GM19372 (cell line): ENCODE measurements around the gene SNCG.
"Not testable (repeated sequence)": the region's sequence is repeated elsewhere in the genome, so short reads cannot be mapped to it uniquely, and the experiment has no call there.

ENCODE experiments used
- ATAC-seq: cut with Tn5 transposase; IDR thresholded peaks from one replicate; pipeline ENCODE4 v1.9.1; 2021; ENCODE audit warnings: mild to moderate bottlenecking, low read depth, moderate library complexity; ENCODE audit not compliant: unreplicated experiment

SNCG gene

GRCh38 chr10:86972613-86973380 lies 14.4 kb downstream of the SNCG start:
- no peak for ATAC-seq

- ATAC-seq = no peak
Measured at GRCh38 chr10:86974484-86974883, 16.1 kb downstream of the SNCG start.

GRCh38 chr10:86976362-86977056 lies 18.1 kb downstream of the SNCG start:
- ATAC-seq = no peak

DNA sequence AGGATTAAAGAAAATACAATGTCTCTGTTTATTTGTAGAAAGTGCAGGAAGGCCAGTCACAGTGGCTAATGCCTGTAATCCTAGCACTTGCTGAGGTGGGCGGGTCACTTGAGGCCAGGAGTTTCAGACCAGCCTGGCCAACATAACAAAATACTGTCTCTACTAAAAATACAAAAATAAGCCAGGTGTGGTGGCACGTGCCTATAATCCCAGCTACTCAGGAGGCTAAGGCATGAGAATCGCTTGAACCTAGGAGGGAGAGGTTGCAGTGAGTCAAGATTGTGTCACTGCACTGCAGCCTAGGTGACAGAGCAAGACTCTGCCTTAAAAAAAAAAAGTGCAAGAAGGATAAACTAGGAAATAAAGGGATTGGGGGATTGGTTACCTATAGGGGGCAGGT lies 20.1 kb downstream of the SNCG start:
- ATAC-seq = not testable (repeated sequence)

DNA sequence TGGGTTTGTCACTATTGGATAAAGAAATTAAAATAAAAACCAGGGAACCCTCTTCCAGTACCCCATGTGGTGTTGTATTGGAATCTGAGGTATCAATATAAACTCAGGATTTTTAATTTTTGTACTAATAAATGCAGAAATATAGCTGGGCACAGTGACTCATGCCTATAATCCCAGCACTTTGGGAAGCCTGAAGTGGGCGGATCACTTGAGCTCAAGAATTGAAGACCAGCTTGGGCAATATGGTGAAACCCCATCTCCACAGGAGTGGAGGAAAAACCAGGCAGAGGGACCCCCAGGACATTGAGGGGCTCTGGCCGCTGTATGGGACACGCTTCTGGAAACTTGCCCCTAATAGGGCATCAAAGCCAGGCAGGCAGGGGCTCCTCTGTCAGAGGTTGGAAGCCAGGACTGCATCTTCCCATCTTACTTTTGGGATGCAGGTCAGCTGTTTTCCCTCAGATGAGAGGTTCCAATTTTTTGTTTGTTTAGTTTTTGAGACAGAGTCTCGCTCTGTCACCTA lies 21.0 kb downstream of the SNCG start:
- ATAC-seq = no peak

- no peak for ATAC-seq
Measured at GRCh38 chr10:86979977-86980448, 21.6 kb downstream of the SNCG start.

- not testable (repeated sequence) for ATAC-seq
Measured at GRCh38 chr10:86981020-86981419, 22.6 kb downstream of the SNCG start.

- no peak for ATAC-seq
Measured at GRCh38 chr10:86981716-86982115, 23.3 kb downstream of the SNCG start.

- not testable (repeated sequence) for ATAC-seq
Measured at GRCh38 chr10:86984498-86984897, 26.1 kb downstream of the SNCG start.

GRCh38 chr10:86988520-86988919 lies 30.1 kb downstream of the SNCG start:
- ATAC-seq = no peak

GRCh38 chr10:86991362-86991761 lies 33.0 kb downstream of the SNCG start:
- ATAC-seq = not testable (repeated sequence)

DNA sequence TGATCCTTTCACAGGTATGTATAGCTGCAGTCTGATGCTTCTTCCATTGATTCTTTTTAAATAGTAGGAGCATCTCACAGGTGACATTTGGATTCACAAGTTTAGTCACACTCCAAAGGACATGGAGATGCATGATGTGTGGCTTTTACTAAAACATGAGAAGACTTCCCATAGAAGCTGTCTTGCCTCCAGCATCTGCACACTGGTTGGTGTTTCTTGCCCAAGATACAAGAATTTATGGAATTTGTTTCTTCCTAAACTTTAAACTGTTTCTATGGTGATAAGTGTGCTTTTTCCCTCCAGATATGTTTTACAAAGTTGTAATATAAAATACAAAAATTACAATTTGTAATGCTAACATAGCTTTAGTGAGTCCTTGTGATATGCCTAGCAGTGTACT lies 34.1 kb downstream of the SNCG start:
- no peak for ATAC-seq

- ATAC-seq = no peak
Measured at GRCh38 chr10:86992929-86993328, 34.5 kb downstream of the SNCG start.

DNA sequence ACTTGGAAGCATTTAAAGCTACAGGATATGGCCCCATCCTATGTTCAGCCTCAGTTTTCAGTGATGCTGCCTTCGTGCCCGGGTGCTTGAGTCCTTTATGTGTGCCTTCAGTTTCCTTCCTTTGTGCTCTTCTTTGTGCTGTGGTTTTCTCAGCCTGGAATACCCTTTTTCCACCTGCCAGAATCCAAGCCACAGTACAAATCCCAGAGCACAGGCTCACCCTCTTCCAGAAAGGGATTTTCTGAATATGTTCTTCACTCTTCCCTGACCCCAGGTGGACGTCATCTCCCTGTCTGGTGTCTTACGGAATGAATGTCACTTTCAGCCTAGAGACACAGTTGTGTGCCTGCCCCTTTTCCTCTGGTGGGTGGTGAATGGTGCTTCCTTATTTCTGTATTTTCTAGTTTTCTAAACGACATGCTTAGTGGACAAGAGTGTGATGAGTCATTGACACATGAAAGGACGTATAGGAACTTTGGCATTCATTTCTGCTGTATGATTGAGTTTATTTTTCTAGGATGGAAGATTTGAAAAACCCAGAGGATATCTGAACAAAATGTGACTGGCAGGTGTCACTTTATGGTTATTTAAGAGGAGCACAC lies 41.5 kb downstream of the SNCG start:
- ATAC-seq = not testable (repeated sequence)

DNA sequence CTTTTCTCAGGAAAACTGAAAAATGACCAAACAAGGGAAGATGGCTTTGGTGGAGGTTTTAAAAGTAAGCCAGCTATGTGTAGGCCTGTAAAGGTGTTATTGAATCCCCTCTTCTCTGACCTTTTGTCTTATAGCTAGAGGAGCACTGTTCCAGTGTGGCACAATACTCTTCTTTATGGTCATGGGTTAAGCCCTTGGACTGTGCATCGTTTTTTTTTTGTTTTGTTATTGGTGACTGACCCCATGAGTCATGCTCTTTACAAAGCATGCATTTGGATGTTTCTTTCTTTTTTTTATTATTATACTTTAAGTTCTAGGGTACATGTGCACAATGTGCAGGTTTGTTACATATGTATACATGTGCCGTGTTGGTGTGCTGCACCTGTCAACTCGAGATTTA lies 42.1 kb downstream of the SNCG start:
- ATAC-seq = no peak

GRCh38 chr10:87007124-87007523 lies 48.7 kb downstream of the SNCG start:
- ATAC-seq = not testable (repeated sequence)

DNA sequence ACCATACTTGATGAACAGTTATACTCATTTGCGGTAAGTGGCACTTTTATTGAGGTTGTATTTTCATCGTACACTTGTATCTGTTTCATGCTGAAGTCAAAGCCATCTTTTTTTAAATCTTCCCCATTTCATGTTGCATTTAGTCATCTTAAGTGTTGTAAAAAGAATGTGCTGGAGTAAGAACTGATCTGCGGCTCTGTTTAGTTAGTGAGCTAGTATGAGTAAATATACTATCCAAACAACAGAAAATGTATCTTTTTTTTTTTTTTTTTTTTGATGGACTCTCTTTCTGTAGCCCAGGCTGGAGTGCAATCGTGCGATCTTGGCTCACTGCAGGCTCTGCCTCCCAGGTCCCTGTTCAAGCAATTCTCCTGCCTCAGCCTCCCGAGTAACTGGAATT lies 49.3 kb downstream of the SNCG start:
- ATAC-seq = not testable (repeated sequence)

- not testable (repeated sequence) for ATAC-seq
Measured at GRCh38 chr10:87008303-87008702, 49.9 kb downstream of the SNCG start.

DNA sequence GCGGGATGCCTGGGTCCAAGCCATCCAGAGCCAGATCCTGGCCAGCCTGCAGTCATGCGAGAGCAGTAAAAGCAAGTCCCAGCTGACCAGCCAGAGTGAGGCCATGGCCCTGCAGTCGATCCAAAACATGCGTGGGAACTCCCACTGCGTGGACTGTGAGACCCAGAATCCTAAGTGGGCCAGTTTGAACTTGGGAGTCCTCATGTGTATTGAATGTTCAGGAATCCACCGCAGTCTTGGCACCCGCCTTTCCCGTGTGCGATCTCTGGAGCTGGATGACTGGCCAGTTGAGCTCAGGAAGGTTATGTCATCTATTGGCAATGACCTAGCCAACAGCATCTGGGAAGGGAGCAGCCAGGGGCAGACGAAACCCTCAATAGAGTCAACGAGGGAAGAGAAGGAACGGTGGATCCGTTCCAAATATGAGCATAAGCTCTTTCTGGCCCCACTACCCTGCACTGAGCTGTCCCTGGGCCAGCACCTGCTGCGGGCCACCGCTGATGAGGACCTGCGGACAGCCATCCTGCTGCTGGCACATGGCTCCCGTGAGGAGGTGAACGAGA lies 50.8 kb downstream of the SNCG start:
- not testable (repeated sequence) for ATAC-seq
